Astrocyte of the spinal cord (primary cell): Measurements from ENCODE around the gene PLEKHM2.
A peak's percentile ranks its signal among the peaks of the same experiment; 100 is the strongest.

ENCODE experiments used
- DNase-seq: peaks from one replicate; pipeline ENCODE4 v3.0.0; 2011; ENCODE audit warnings: low read depth, low spot score
- H3K4me3 ChIP-seq: 2 replicates; pipeline ENCODE4 v1.5.1; 2011; ENCODE audit warnings: low read depth, mild to moderate bottlenecking, low read length, moderate library complexity
- CTCF ChIP-seq: IDR thresholded peaks from 2 replicates; pipeline ENCODE4 v1.5.1; 2012; ENCODE audit warnings: low read depth, mild to moderate bottlenecking, low read length, inconsistent platforms
- in situ Hi-C: cut with HindIII; loops from 2 replicates; pipeline ENCODE4 v1.10.0; 2017; ENCODE audit warnings: low sequenced_read_pairs

PLEKHM2 gene

GRCh38 chr1:15706751-15707150 is 22.6 kb downstream of the PLEKHM2 start:
- no peak for DNase-seq
- H3K4me3 ChIP-seq, result no peak overlapping the region
- no peak for TF ChIP-seq CTCF
- in situ Hi-C loops, result no loop called here

GRCh38 chr1:15707239-15707925 is 23.3 kb downstream of the PLEKHM2 start:
- no peak overlapping the region for H3K4me3 ChIP-seq
- in situ Hi-C loops, result no loop called here
- no peak for TF ChIP-seq CTCF
- DNase-seq, result no peak

- no peak overlapping the region for H3K4me3 ChIP-seq
- in situ Hi-C loops, result no loop called here
- no peak for TF ChIP-seq CTCF
- DNase-seq, result no peak
Measured at GRCh38 chr1:15708486-15709137, 24.5 kb downstream of the PLEKHM2 start.

- in situ Hi-C loops, result no loop called here
- no peak for DNase-seq
- H3K4me3 ChIP-seq, result no peak overlapping the region
- no peak for TF ChIP-seq CTCF
Measured at GRCh38 chr1:15709226-15709625, 25.1 kb downstream of the PLEKHM2 start.

- in situ Hi-C loops, result no loop called here
- H3K4me3 ChIP-seq, result no peak overlapping the region
- no peak for DNase-seq
- no peak for TF ChIP-seq CTCF
Measured at GRCh38 chr1:15712168-15712567, 28.0 kb downstream of the PLEKHM2 start.

GRCh38 chr1:15714406-15715136 is 30.5 kb downstream of the PLEKHM2 start:
- TF ChIP-seq CTCF, result no peak
- H3K4me3 ChIP-seq, result no peak overlapping the region
- DNase-seq, result peak; percentile 60
- in situ Hi-C loops, result no loop called here
